HG02759 (cell line): ENCODE results near the gene GNLY.
A peak's percentile ranks its signal among the peaks of the same experiment; 100 is the strongest.

Experiments
- ATAC-seq: cut with Tn5 transposase; IDR thresholded peaks from one replicate; pipeline ENCODE4 v1.9.1; 2021; ENCODE audit warnings: mild to moderate bottlenecking, moderate library complexity; ENCODE audit not compliant: unreplicated experiment

GNLY gene

GRCh38 chr2:85681776-85682175 is 12.4 kb upstream of the GNLY start:
- ATAC-seq, result no peak

- ATAC-seq, result no peak
Observed at GRCh38 chr2:85682378-85682777, 11.8 kb upstream of the GNLY start.

GRCh38 chr2:85684380-85684779 is 9.8 kb upstream of the GNLY start:
- ATAC-seq, result no peak

GRCh38 chr2:85684806-85685205 is 9.4 kb upstream of the GNLY start:
- no peak for ATAC-seq

GRCh38 chr2:85690932-85691331 is 3.2 kb upstream of the GNLY start:
- ATAC-seq, result no peak

GRCh38 chr2:85692039-85692645 is 2.0 kb upstream of the GNLY start:
- ATAC-seq, result no peak

GRCh38 chr2:85695121-85695520 is 963 bp downstream of the GNLY start:
- no peak for ATAC-seq

- no peak for ATAC-seq
Observed at GRCh38 chr2:85695691-85696668, 1.8 kb downstream of the GNLY start.

GRCh38 chr2:85697096-85697495 is 2.9 kb downstream of the GNLY start:
- ATAC-seq, result no peak

- no peak for ATAC-seq
Observed at GRCh38 chr2:85697716-85698115, 3.6 kb downstream of the GNLY start.

GRCh38 chr2:85698184-85698879 is 4.2 kb downstream of the GNLY start:
- no peak for ATAC-seq

- no peak for ATAC-seq
Observed at GRCh38 chr2:85698880-85699254, 4.7 kb downstream of the GNLY start.

- ATAC-seq, result no peak
Observed at GRCh38 chr2:85699325-85699724, 5.2 kb downstream of the GNLY start.

GRCh38 chr2:85702172-85702571 is 8.0 kb downstream of the GNLY start:
- ATAC-seq, result no peak

- ATAC-seq, result no peak
Observed at GRCh38 chr2:85702800-85703199, 8.6 kb downstream of the GNLY start.

- no peak for ATAC-seq
Observed at GRCh38 chr2:85703329-85703728, 9.2 kb downstream of the GNLY start.

- no peak for ATAC-seq
Observed at GRCh38 chr2:85704038-85704437, 9.9 kb downstream of the GNLY start.

GRCh38 chr2:85704800-85705679 is 10.9 kb downstream of the GNLY start:
- ATAC-seq, result peak; percentile 74

- no peak for ATAC-seq
Observed at GRCh38 chr2:85705680-85706039, 11.5 kb downstream of the GNLY start.

- no peak for ATAC-seq
Observed at GRCh38 chr2:85706063-85706462, 11.9 kb downstream of the GNLY start.
